GM12891 (cell line): ENCODE data around the gene PABPC3.

Source experiments
- POLR2A ChIP-seq: IDR thresholded peaks from 2 replicates; pipeline ENCODE4 v1.6.1; 2011; ENCODE audit warnings: low read depth, low read length, control low read depth
- POLR2AphosphoS5 ChIP-seq: IDR thresholded peaks from 2 replicates; pipeline ENCODE4 v1.6.1; 2011; ENCODE audit warnings: low read depth, low read length, control low read depth

DNA sequence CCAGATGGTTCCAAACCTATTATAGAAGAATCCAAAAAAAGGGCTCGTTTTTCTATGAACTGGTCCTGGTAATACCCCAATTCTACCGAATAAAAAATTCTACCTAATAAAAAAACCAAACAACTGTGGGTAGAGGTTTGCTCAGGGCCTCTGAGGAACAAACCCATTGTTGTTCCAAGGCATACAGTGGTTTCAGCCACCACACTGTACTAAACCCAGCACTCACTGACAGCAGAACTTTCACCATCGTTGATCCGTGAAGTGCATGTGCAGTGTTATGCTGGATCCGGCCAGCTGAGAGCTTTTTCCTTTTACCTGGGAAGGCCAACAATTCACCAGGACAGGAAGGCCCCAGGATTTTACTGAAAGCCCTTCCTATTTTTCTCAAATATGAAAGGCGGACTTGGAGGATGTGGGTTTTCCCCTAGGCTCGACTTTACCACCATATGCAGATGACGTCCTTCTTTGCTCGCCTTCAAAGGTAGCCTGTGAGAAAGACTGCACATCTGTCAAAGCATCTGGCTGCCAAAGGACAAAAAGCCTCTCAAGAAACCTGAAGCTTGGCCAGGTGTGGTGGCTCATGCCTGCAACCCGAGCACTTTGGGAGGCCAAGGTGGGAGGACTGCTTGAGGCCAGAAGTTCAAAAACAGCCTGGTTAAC, 7.2 kb upstream of the PABPC3 start:
- no peak for TF ChIP-seq POLR2A
- TF ChIP-seq POLR2AphosphoS5, result no peak
